Raji (cell line): Measurements from ENCODE around the gene ATF7IP2.

ENCODE experiments used
- POLR2A ChIP-seq: IDR thresholded peaks from 2 replicates; pipeline ENCODE4 v1.6.1; 2011; ENCODE audit warnings: low read depth, low read length, control low read depth; ENCODE audit not compliant: insufficient read depth

Gene ATF7IP2

GRCh38 chr16:10385725-10386516 is at the start of gene ATF7IP2:
Gene ATF7IP2 (plus strand): TSS chr16:10386061. CDS start chr16:10430621, 44,560 bp downstream.
- TF ChIP-seq POLR2A, result peak; percentile 83

- no peak for TF ChIP-seq POLR2A
Observed at GRCh38 chr16:10338426-10338825, 47.4 kb upstream of the ATF7IP2 start.

- no peak for TF ChIP-seq POLR2A
Observed at GRCh38 chr16:10339777-10340732, 45.8 kb upstream of the ATF7IP2 start.

- no peak for TF ChIP-seq POLR2A
Observed at GRCh38 chr16:10343124-10343760, 42.6 kb upstream of the ATF7IP2 start.

GRCh38 chr16:10345629-10346028 is 40.2 kb upstream of the ATF7IP2 start:
- TF ChIP-seq POLR2A, result no peak

GRCh38 chr16:10349851-10350250 is 36.0 kb upstream of the ATF7IP2 start:
- TF ChIP-seq POLR2A, result no peak

GRCh38 chr16:10352262-10352661 is 33.6 kb upstream of the ATF7IP2 start:
- TF ChIP-seq POLR2A, result no peak

- TF ChIP-seq POLR2A, result no peak
Observed at GRCh38 chr16:10355589-10355988, 30.3 kb upstream of the ATF7IP2 start.

- no peak for TF ChIP-seq POLR2A
Observed at GRCh38 chr16:10356870-10357842, 28.7 kb upstream of the ATF7IP2 start.

- TF ChIP-seq POLR2A, result no peak
Observed at GRCh38 chr16:10362077-10362863, 23.6 kb upstream of the ATF7IP2 start.

- TF ChIP-seq POLR2A, result no peak
Observed at GRCh38 chr16:10367616-10368188, 18.2 kb upstream of the ATF7IP2 start.

GRCh38 chr16:10368969-10369551 is 16.8 kb upstream of the ATF7IP2 start:
- TF ChIP-seq POLR2A, result no peak
